ENCODE data around the gene TXNDC8. TPM values are rescaled to one million over a fixed set of nuclear protein-coding genes. Genes with fewer than 3 reads are reported as not detected.

Gene TXNDC8
- polyA plus RNA-seq, 3 donors = not detected

- Histone ChIP-seq H3K9ac (ENCODE audit: insufficient read depth, low read length, poor library complexity, severe bottlenecking) (no peak overlapping the region), H3K4me1 (ENCODE audit: control insufficient read depth in 1 of 2, insufficient read depth in 2 of 2, low read length in 2 of 2) (peaks cover 3 to 5% of the 10 kb centered on the region in 2 donors), H4K20me1 (ENCODE audit: insufficient read depth, low read length) (no peaks in the 10 kb centered on the region), H3K27me3 (ENCODE audit: control insufficient read depth in 2 of 2, insufficient read depth in 2 of 2, low read length in 2 of 2) (no peaks in the 10 kb centered on the region), H3K9me3 (replicated peaks in 1 of 2; ENCODE audit: control insufficient read depth in 1 of 2, insufficient read depth in 1 of 2, low read length in 2 of 2) (no peaks in the 10 kb centered on the region), H3K36me3 (replicated peaks in 1 of 2; ENCODE audit: control insufficient read depth in 1 of 2, insufficient read depth in 2 of 2, low read length in 2 of 2) (no peaks in the 10 kb centered on the region), H3K27ac (ENCODE audit: low read depth in 1 of 2, low read length in 2 of 2) (no peak overlapping the region), H3K4me3 (replicated peaks in 1 of 3; ENCODE audit: low read depth in 2 of 3, low read length in 3 of 3) (no peak overlapping the region), H3K4me2 (replicated peaks; ENCODE audit: extremely low read depth, low read length, poor library complexity, severe bottlenecking) (no peak overlapping the region), H3K79me2 (ENCODE audit: insufficient read depth, low read length) (no peaks in the 10 kb centered on the region), H2AFZ (ENCODE audit: insufficient read depth, low read depth, low read length, poor library complexity, severe bottlenecking) (no peak overlapping the region)
- WGBS (ENCODE audit: insufficient coverage) = 98% methylated on average over 24 of the region's 28 CpGs
- no peak overlapping the region for H3K27ac Mint-ChIP-seq
- peaks cover 0 to 1% (median 0%) of the 10 kb centered on the region in 7 donors for H3K9me3 Mint-ChIP-seq
- DNase-seq = no peak
- H3K4me3 Mint-ChIP-seq = no peak overlapping the region
- H3K36me3 Mint-ChIP-seq = no peaks in the 10 kb centered on the region
- intact Hi-C loops (cut with micrococcal nuclease) = no loop called here
- peaks cover 1 to 2% (median 1%) of the 10 kb centered on the region in 3 donors for H3K27me3 Mint-ChIP-seq (ENCODE audit: low read depth in 3 of 3)
- TF ChIP-seq, protein P1, sequence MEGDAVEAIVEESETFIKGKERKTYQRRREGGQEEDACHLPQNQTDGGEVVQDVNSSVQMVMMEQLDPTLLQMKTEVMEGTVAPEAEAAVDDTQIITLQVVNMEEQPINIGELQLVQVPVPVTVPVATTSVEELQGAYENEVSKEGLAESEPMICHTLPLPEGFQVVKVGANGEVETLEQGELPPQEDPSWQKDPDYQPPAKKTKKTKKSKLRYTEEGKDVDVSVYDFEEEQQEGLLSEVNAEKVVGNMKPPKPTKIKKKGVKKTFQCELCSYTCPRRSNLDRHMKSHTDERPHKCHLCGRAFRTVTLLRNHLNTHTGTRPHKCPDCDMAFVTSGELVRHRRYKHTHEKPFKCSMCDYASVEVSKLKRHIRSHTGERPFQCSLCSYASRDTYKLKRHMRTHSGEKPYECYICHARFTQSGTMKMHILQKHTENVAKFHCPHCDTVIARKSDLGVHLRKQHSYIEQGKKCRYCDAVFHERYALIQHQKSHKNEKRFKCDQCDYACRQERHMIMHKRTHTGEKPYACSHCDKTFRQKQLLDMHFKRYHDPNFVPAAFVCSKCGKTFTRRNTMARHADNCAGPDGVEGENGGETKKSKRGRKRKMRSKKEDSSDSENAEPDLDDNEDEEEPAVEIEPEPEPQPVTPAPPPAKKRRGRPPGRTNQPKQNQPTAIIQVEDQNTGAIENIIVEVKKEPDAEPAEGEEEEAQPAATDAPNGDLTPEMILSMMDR (IDR thresholded peaks at IDR 0.05) = no peak
- peaks cover 7% of the 10 kb centered on the region for H3K4me1 Mint-ChIP-seq
These were observed 45.6 kb downstream of the TXNDC8 start for GRCh38 chr9:110291921-110292557.

DNA sequence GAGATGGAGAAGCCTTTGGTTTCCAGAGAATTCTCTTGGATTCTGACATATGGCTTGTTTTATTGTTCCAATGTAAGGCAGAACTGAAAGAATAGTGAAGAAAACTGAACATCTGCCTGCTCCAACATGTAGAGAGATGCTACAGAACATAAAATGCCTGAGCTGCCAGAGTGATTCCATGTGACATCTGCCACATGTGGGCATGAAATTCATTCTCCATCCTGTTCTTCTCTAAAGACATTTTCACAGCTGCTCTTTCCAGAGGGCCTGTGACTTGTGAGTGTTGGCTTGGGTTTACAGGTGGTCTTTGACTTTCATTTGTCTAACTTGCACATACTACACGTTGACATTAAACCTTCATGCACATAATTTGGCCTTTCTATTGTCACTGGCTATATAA is 47.7 kb downstream of the TXNDC8 start:
- peaks cover 7% of the 10 kb centered on the region for H3K4me1 Mint-ChIP-seq
- Histone ChIP-seq H3K27ac (ENCODE audit: low read depth in 1 of 2, low read length in 2 of 2) (no peak overlapping the region), H3K36me3 (replicated peaks in 1 of 2; ENCODE audit: control insufficient read depth in 1 of 2, insufficient read depth in 2 of 2, low read length in 2 of 2) (no peaks in the 10 kb centered on the region), H3K4me3 (replicated peaks in 1 of 3; ENCODE audit: low read depth in 2 of 3, low read length in 3 of 3) (no peak overlapping the region), H4K20me1 (ENCODE audit: insufficient read depth, low read length) (no peaks in the 10 kb centered on the region), H3K27me3 (ENCODE audit: control insufficient read depth in 2 of 2, insufficient read depth in 2 of 2, low read length in 2 of 2) (no peaks in the 10 kb centered on the region), H3K79me2 (ENCODE audit: insufficient read depth, low read length) (no peaks in the 10 kb centered on the region), H3K4me1 (ENCODE audit: control insufficient read depth in 1 of 2, insufficient read depth in 2 of 2, low read length in 2 of 2) (peaks cover 3 to 5% of the 10 kb centered on the region in 2 donors), H2AFZ (ENCODE audit: insufficient read depth, low read depth, low read length, poor library complexity, severe bottlenecking) (no peak overlapping the region), H3K4me2 (replicated peaks; ENCODE audit: extremely low read depth, low read length, poor library complexity, severe bottlenecking) (no peak overlapping the region), H3K9me3 (replicated peaks in 1 of 2; ENCODE audit: control insufficient read depth in 1 of 2, insufficient read depth in 1 of 2, low read length in 2 of 2) (no peaks in the 10 kb centered on the region), H3K9ac (ENCODE audit: insufficient read depth, low read length, poor library complexity, severe bottlenecking) (no peak overlapping the region)
- H3K9me3 Mint-ChIP-seq = peaks cover 0 to 1% (median 0%) of the 10 kb centered on the region in 7 donors
- intact Hi-C loops (cut with micrococcal nuclease) = no loop called here
- TF ChIP-seq, protein P1 (IDR thresholded peaks at IDR 0.05) = no peak
- H3K36me3 Mint-ChIP-seq = no peaks in the 10 kb centered on the region
- peaks cover 1 to 3% (median 1%) of the 10 kb centered on the region in 3 donors for H3K27me3 Mint-ChIP-seq (ENCODE audit: low read depth in 3 of 3)
- no peak for DNase-seq
- H3K4me3 Mint-ChIP-seq = no peak overlapping the region
- no CpG with 5 or more reads among the region's 1 CpG for WGBS (ENCODE audit: insufficient coverage)
- no peak overlapping the region for H3K27ac Mint-ChIP-seq

Measured in CD14-positive monocyte (primary cell).